CD4-positive, alpha-beta T cell treated with Interleukin-6 for 4 hours (primary cell): Measurements from ENCODE around the gene CCNT2.
"Not testable (repeated sequence)": the region's sequence is repeated elsewhere in the genome, so short reads cannot be mapped to it uniquely, and the experiment has no call there.

Experiments
- DNase-seq: peaks from one replicate; pipeline ENCODE4 v3.0.0-alpha.2; 2020; ENCODE audit warnings: mixed read lengths

Gene CCNT2

GRCh38 chr2:134976074-134976702 is 57.6 kb downstream of the CCNT2 start:
- DNase-seq = no peak

GRCh38 chr2:134977104-134977503 is 58.5 kb downstream of the CCNT2 start:
- DNase-seq = not testable (repeated sequence)

GRCh38 chr2:134979221-134979620 is 60.6 kb downstream of the CCNT2 start:
- no peak for DNase-seq

DNA sequence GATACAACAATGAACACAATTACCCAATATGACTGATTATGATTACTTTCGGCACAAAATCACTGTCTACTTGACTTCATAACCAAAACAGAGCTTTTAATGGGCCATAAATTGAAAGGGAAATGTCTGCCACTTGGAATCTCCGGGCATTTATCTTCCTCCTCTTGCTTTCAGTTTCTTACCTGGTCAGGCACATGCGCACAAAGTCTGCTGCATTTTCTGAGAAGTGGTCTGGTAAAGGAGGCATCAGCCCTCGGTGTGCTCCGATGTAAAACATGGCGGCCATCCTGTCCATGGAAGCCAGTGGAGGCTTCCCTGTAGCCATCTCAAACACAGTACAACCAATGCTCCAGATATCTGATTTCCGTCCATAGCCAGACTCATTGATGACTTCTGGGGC is 62.0 kb downstream of the CCNT2 start:
- no peak for DNase-seq

DNA sequence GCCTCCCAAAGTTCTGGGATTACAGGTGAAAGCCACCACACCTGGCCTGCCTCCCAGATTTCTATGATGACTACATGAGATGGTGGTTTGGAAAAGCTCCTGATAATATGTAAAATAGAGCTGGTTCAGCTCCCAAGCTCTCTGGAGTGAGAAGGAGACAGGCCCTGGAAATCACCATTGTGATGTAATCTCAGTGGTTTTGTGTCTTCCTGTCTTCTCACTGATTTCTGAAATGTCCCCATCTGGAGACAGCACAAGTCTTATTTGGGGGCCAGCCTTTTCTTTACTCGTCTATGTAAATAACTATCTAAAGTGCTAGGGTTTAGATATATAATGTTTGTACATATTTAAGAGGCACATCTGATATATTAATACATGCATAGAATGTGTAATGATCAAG is 64.0 kb downstream of the CCNT2 start:
- DNase-seq = no peak

- DNase-seq = no peak
Measured at GRCh38 chr2:134985061-134985460, 66.4 kb downstream of the CCNT2 start.

GRCh38 chr2:134988994-134989605 is 70.5 kb downstream of the CCNT2 start:
- no peak for DNase-seq

DNA sequence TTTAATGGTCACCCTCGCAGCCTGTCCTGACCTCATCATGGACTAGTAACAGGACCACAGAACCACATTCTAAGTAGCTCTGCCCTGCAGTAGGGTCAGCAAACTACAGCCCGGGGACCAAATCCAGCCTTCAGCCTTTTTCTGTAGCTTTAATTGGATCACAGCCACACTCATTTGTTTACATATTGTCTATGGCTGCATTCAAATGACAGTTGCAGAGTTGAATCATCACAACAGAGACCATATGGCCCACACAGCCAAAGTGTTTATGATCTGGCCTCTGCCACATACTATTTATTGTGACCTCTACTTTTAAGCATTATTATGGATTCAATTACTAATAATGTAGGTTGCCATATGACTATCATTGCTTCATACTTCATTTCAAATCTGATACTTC is 80.9 kb downstream of the CCNT2 start:
- DNase-seq = no peak

DNA sequence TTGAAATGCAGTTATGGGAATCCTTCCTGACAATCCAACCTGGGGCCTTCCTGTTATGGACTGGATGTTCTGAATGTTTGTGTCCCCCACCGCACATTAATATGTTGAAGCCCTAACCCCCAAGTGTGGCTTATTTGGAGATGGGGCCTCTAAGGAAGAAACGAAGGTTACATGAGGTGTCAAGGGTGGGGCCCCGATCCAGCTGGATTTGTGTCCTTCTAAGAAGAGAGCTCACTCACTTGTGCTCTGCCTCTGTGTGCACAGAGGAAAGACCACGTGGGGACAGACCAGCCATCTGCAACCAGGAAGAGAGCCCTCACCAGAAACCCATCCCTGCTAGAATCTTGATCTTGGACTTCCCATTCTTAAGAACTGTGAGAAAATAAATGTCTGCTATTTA is 84.2 kb downstream of the CCNT2 start:
- DNase-seq = no peak

GRCh38 chr2:135004005-135004746 is 85.6 kb downstream of the CCNT2 start:
- DNase-seq = peak; percentile 79

DNA sequence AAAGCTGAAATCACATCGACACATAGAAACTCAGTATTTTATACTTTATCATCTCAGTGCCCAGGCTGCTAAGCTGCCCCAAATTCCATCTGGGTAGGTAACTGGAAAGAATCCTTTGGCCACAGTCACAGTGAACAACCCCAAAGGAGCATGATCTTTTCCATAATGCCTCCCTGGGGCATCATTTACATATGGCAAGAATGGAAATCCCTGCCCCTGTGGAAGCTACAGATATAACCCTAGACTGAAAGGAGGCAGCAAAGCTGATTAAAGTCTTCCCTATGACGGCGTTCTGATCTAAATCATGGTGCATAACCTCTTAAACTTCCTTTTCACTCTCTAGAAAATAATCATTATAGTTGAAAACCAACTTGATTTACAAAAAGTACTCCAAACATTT is 87.1 kb downstream of the CCNT2 start:
- DNase-seq = no peak
